GM12878 (cell line): Measurements from ENCODE around the gene CLPX. TPM values are rescaled to one million over a fixed set of nuclear protein-coding genes. Genes with fewer than 3 reads are reported as not detected.

Experiments used
- ATAC-seq: fragments of 200-7000 bp; cut with Tn5 transposase; 3 replicates; pipeline ENCODE4 v1.9.1; 2020; ENCODE audit warnings: mild to moderate bottlenecking, moderate library complexity
- BruUV-seq: library from RNA; stranded (reverse); fragments of 400-500 nt; replicated peaks from 2 replicates; lab custom pipeline; 2021; lab: Mats Ljungman, UMichigan
- CTCF ChIA-PET: fragments of 300-600 bp; sonication (Branson Sonifier 250); formaldehyde crosslinking; extraction: SDS; loops from one replicate; lab custom pipeline; 2021; ENCODE audit warnings: inconsistent platforms; lab: Yijun Ruan, JAX
- POLR2A ChIA-PET: fragments of 350-600 bp; formaldehyde crosslinking; extraction: SDS; loops from one replicate; lab custom pipeline; 2021; ENCODE audit warnings: inconsistent platforms; lab: Charles Lee
- RAD21 ChIA-PET: fragments of 300-600 bp; sonication (Branson Sonifier 250); formaldehyde crosslinking; loops from one replicate; lab custom pipeline; 2023; ENCODE audit warnings: antibody characterized with exemption; ENCODE audit not compliant: unreplicated experiment; lab: Charles Lee
- SMC1A ChIA-PET: fragments of 300-600 bp; sonication (Branson Sonifier 250); formaldehyde crosslinking; loops from one replicate; lab custom pipeline; 2023; ENCODE audit not compliant: unreplicated experiment, uncharacterized antibody; lab: Charles Lee
- DNase-seq: peaks from one replicate; pipeline ENCODE4 v3.0.0-alpha.2; 2011; ENCODE audit warnings: low read depth, low spot score
- FAIRE-seq: peaks from 3 replicates; lab custom pipeline; 2011; peaks lifted over from hg19 to GRCh38; lab: Jason Lieb, UNC
- H2AFZ ChIP-seq: 2 replicates; pipeline ENCODE4 v1.6.0; 2011; ENCODE audit warnings: low read depth, low read length, control low read depth; ENCODE audit not compliant: control insufficient read depth
- H3K27ac ChIP-seq: 2 replicates; pipeline ENCODE4 v1.5.1; 2011; ENCODE audit warnings: control low read depth; ENCODE audit not compliant: control insufficient read depth, insufficient read depth
- H3K27me3 ChIP-seq, 2 experiments: replicated peaks in 1 of 2; 2 replicates each; pipeline versions ENCODE4 v1.6.0 to v1.6.1; 2011; ENCODE audit warnings: low read length in 1 of 2; ENCODE audit not compliant: control insufficient read depth in 2 of 2, insufficient read depth in 2 of 2
- H3K36me3 ChIP-seq, 2 experiments: 2 replicates each; pipeline ENCODE4 v1.5.1; 2011; ENCODE audit warnings: low read length in 1 of 2; ENCODE audit not compliant: control insufficient read depth in 2 of 2, insufficient read depth in 2 of 2
- H3K4me1 ChIP-seq: 2 replicates; pipeline ENCODE4 v1.6.1; 2011; ENCODE audit warnings: mild to moderate bottlenecking, low read length, moderate library complexity, mixed read lengths; ENCODE audit not compliant: control insufficient read depth, insufficient read depth
- H3K4me2 ChIP-seq: 2 replicates; pipeline ENCODE4 v1.6.0; 2011; ENCODE audit warnings: control low read depth; ENCODE audit not compliant: control insufficient read depth, insufficient read depth
- H3K4me3 ChIP-seq: fragments of 200-600 bp; sonication (generic); 2 replicates; pipeline ENCODE4 v1.5.1; 2016
- H3K79me2 ChIP-seq: 2 replicates; pipeline ENCODE4 v1.6.0; 2011; ENCODE audit warnings: low read length; ENCODE audit not compliant: control insufficient read depth, insufficient read depth
- H3K9ac ChIP-seq: 2 replicates; pipeline ENCODE4 v1.8.0; 2011; ENCODE audit warnings: low read length, control low read depth, mixed read lengths; ENCODE audit not compliant: control insufficient read depth, insufficient read depth
- H3K9me3 ChIP-seq: replicated peaks from 3 replicates; pipeline ENCODE4 v1.5.1; 2011; ENCODE audit warnings: mild to moderate bottlenecking, low read length; ENCODE audit not compliant: control insufficient read depth, insufficient read depth
- H4K20me1 ChIP-seq: 2 replicates; pipeline ENCODE4 v1.6.0; 2011; ENCODE audit not compliant: control insufficient read depth, insufficient read depth
- ASH2L ChIP-seq: fragments of 300-600, 200-600 bp; sonication (generic); IDR thresholded peaks from 2 replicates; pipeline ENCODE4 v1.6.1; 2017; ENCODE audit warnings: low read depth, mild to moderate bottlenecking, borderline replicate concordance
- EGR1 ChIP-seq, 2 experiments: IDR thresholded peaks; 1 replicate in 1 of 2; 2 replicates in 1 of 2; pipeline ENCODE4 v1.6.1; 2011 to 2012; ENCODE audit warnings: low read depth in 2 of 2, low read length in 2 of 2, borderline replicate concordance in 1 of 2, mild to moderate bottlenecking in 1 of 2, moderate library complexity in 1 of 2
- IRF3 ChIP-seq: fragments of 450-650 bp; IDR thresholded peaks from 2 replicates; pipeline ENCODE4 v1.6.1; 2014; ENCODE audit warnings: mild to moderate bottlenecking
- KLF5 ChIP-seq: fragments of 450-650 bp; IDR thresholded peaks from 2 replicates; pipeline ENCODE4 v1.6.1; 2014; ENCODE audit warnings: mild to moderate bottlenecking; ENCODE audit not compliant: partially characterized antibody
- MTA2 ChIP-seq: fragments of 450-650 bp; IDR thresholded peaks from 2 replicates; pipeline ENCODE4 v1.6.1; 2016; ENCODE audit warnings: low read depth, mild to moderate bottlenecking, moderate library complexity
- TCF3 ChIP-seq: IDR thresholded peaks from 2 replicates; pipeline ENCODE4 v1.6.1; 2012; ENCODE audit warnings: low read depth, mild to moderate bottlenecking, low read length, borderline replicate concordance; ENCODE audit not compliant: insufficient read depth
- YY1 ChIP-seq: IDR thresholded peaks from 2 replicates; pipeline ENCODE4 v1.6.1; 2011; ENCODE audit warnings: low read depth, mild to moderate bottlenecking, low read length
- WGBS: methylation state at CpG from one replicate; pipeline ENCODE4 v1.1.6; 2016; ENCODE audit warnings: low lambda C conversion rate; ENCODE audit not compliant: insufficient replicate concordance, insufficient coverage; ENCODE audit errors: missing lambda C conversion rate; 5-methylcytosine and 5-hydroxymethylcytosine counted together
- in situ Hi-C: fragments of 300-500 bp; cut with MboI; formaldehyde crosslinking; loops from 9 replicates; pipeline ENCODE4 v1.14.3; 2018; ENCODE audit warnings: mixed read lengths
- intact Hi-C: fragments of 100-400 bp; cut with micrococcal nuclease; formaldehyde crosslinking; loops from one replicate; pipeline ENCODE4 v1.14.2; 2022; ENCODE audit not compliant: unreplicated experiment
- polyA plus RNA-seq, 11 experiments: library from polyadenylated mRNA; depleted of rRNA in 4 of 11; unstranded in 6 of 11; stranded (reverse) in 5 of 11; fragments of >200 nt; fragmentation: Nextera tagmentation in 4 of 11; fragmentation: Illumina TruSeq in 1 of 11; extraction: Ambion mirVana in 4 of 11; extraction: Trizol in 1 of 11; gene quantifications; 1 replicate in 1 of 11; 2 replicates in 10 of 11; pipeline versions ENCODE4 v1.2.1 to v1.2.3, GENCODE V29; 2011 to 2016; ENCODE audit warnings: inconsistent platforms in 2 of 11, missing spikeins in 2 of 11, low read depth in 1 of 11
- total RNA-seq, 4 experiments: library from RNA; depleted of rRNA in 3 of 4; stranded (reverse); fragments of >200 nt in 3 of 4; fragmentation: Illumina TruSeq in 1 of 4; extraction: Trizol in 1 of 4; gene quantifications; 2 replicates each; pipeline versions ENCODE4 v1.2.1 to v1.2.3, GENCODE V29; 2013 to 2021
- TF ChIP-seq, protein P1 (sequence below): fragments of 150-350 bp; IDR thresholded peaks from 2 replicates; pipeline ENCODE4 v1.6.1; 2014; ENCODE audit warnings: mild to moderate bottlenecking, low read depth, low read length
- TF ChIP-seq, protein P2 (sequence below): fragments of 450-650 bp; IDR thresholded peaks from 2 replicates; pipeline ENCODE4 v1.6.1; 2017; ENCODE audit warnings: mild to moderate bottlenecking
- TF ChIP-seq, protein P3 (sequence below): fragments of 450-650 bp; IDR thresholded peaks from 2 replicates; pipeline ENCODE4 v1.6.1; 2016; ENCODE audit warnings: mild to moderate bottlenecking

CLPX gene
- total and polyA plus RNA-seq, 10 of the 15 experiments (the other 5 are each of a cell fraction or from before 2014, with no cell fraction given): 10.1 to 57.4 (median 31.3) TPM

GRCh38 chr15:65163041-65163440, 22.1 kb downstream of the CLPX start (continued):
- TF ChIP-seq, protein P1, sequence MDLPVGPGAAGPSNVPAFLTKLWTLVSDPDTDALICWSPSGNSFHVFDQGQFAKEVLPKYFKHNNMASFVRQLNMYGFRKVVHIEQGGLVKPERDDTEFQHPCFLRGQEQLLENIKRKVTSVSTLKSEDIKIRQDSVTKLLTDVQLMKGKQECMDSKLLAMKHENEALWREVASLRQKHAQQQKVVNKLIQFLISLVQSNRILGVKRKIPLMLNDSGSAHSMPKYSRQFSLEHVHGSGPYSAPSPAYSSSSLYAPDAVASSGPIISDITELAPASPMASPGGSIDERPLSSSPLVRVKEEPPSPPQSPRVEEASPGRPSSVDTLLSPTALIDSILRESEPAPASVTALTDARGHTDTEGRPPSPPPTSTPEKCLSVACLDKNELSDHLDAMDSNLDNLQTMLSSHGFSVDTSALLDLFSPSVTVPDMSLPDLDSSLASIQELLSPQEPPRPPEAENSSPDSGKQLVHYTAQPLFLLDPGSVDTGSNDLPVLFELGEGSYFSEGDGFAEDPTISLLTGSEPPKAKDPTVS: no peak
- TF ChIP-seq, all 136 proteins: peak for 0

GRCh38 chr15:65156692-65157091, 28.4 kb downstream of the CLPX start:
- Histone ChIP-seq H3K27me3 (no peaks in the 10 kb centered on the region), H3K27ac (no peak overlapping the region), H3K9ac (no peak overlapping the region), H3K9me3 (no peaks in the 10 kb centered on the region), H3K4me1 (no peaks in the 10 kb centered on the region), H3K4me3 (no peak overlapping the region), H3K36me3 (peaks cover 2 to 27% of the 10 kb centered on the region in 2 experiments; a peak in 3 of 4 replicates), H4K20me1 (no peaks in the 10 kb centered on the region), H2AFZ (no peak overlapping the region), H3K4me2 (no peak overlapping the region), H3K79me2 (no peaks in the 10 kb centered on the region)
- over 99% methylated on average over 5 of the region's 5 CpGs for WGBS
- SMC1A ChIA-PET: interaction anchor here (0.6 to 0.8 kb wide), 2 partner anchors 12 to 74 kb away, joined by 3 read pairs; no protein-coding TSS in a partner anchor
- RAD21 ChIA-PET: no interaction called here
- in situ Hi-C loops: no loop called here
- peak; percentile 38 for FAIRE-seq
- CTCF ChIA-PET: interaction anchor here (1.0 kb wide), 1 partner anchor 123 kb away, joined by 3 read pairs; no protein-coding TSS in a partner anchor
- no peak for ATAC-seq
- no peak for DNase-seq
- BruUV-seq: no TSS peak
- intact Hi-C loops: no loop called here
- POLR2A ChIA-PET: interaction anchor here (0.7 kb wide), 1 partner anchor 22 kb away, joined by 3 read pairs; no protein-coding TSS in a partner anchor
- no peak for TF ChIP-seq TCF3
- TF ChIP-seq IRF3: no peak
- TF ChIP-seq, protein P2, sequence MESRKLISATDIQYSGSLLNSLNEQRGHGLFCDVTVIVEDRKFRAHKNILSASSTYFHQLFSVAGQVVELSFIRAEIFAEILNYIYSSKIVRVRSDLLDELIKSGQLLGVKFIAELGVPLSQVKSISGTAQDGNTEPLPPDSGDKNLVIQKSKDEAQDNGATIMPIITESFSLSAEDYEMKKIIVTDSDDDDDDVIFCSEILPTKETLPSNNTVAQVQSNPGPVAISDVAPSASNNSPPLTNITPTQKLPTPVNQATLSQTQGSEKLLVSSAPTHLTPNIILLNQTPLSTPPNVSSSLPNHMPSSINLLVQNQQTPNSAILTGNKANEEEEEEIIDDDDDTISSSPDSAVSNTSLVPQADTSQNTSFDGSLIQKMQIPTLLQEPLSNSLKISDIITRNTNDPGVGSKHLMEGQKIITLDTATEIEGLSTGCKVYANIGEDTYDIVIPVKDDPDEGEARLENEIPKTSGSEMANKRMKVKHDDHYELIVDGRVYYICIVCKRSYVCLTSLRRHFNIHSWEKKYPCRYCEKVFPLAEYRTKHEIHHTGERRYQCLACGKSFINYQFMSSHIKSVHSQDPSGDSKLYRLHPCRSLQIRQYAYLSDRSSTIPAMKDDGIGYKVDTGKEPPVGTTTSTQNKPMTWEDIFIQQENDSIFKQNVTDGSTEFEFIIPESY: no peak
- no peak for TF ChIP-seq MTA2
- no peak for TF ChIP-seq YY1
- TF ChIP-seq, protein P3, sequence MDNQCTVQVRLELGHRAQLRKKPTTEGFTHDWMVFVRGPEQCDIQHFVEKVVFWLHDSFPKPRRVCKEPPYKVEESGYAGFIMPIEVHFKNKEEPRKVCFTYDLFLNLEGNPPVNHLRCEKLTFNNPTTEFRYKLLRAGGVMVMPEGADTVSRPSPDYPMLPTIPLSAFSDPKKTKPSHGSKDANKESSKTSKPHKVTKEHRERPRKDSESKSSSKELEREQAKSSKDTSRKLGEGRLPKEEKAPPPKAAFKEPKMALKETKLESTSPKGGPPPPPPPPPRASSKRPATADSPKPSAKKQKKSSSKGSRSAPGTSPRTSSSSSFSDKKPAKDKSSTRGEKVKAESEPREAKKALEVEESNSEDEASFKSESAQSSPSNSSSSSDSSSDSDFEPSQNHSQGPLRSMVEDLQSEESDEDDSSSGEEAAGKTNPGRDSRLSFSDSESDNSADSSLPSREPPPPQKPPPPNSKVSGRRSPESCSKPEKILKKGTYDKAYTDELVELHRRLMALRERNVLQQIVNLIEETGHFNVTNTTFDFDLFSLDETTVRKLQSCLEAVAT: no peak
- no peak for TF ChIP-seq ASH2L
- no peak for TF ChIP-seq KLF5
- no peak for TF ChIP-seq EGR1 (IDR thresholded peaks at IDR 0.05; ENCODE audit: borderline replicate concordance in 1 of 2, low read depth in 2 of 2, low read length in 2 of 2)
